Mucosa of gallbladder (tissue), 1 donor: ENCODE results near the gene CDKL5. TPM values are rescaled to one million over a fixed set of nuclear protein-coding genes. Genes with fewer than 3 reads are reported as not detected.
A peak's percentile ranks its signal among the peaks of the same experiment; 100 is the strongest.
"Not testable (repeated sequence)": the region's sequence is repeated elsewhere in the genome, so short reads cannot be mapped to it uniquely, and the experiment has no call there.

ENCODE experiments used
- DNase-seq: peaks from one replicate; pipeline ENCODE4 v3.0.0-alpha.2; 2020; ENCODE audit warnings: low spot score
- total RNA-seq: library from RNA; stranded (reverse); gene quantifications from one replicate; pipeline ENCODE4 v1.2.1, GENCODE V29; 2021
- donor health status: DM: no; HTN: no; CAD: no.

The CDKL5 gene
- total RNA-seq: 12.1 TPM

- DNase-seq: peak; percentile 97
Measured at GRCh38 chrX:18425199-18426003, at the start of gene CDKL5. Gene CDKL5, plus strand, starts transcription at chrX:18425608. Its CDS starts 81,489 bp downstream, at chrX:18507097.

DNA sequence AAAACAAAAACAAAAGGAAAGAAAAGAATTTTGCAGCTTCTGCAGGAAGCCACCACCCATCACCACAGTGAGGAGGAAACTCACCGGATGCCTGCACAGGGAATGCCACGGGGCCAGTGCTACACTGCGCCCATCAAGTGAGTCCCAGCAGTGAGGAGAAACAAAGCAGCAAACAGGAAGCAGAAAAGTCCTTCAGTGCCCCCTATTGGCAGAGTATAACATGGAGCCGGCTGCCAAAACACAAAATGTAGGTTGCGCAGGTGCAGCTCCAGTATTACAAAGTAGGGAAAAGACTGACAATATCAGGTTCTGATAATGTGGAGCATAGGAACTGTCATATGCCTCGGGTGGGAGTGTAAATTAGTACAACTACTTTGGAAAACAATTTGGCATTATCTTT lies 47.6 kb upstream of the CDKL5 start:
- DNase-seq: no peak

- DNase-seq: no peak
Measured at GRCh38 chrX:18389966-18390365, 35.4 kb upstream of the CDKL5 start.

GRCh38 chrX:18390941-18391538 lies 34.4 kb upstream of the CDKL5 start:
- peak; percentile 70 for DNase-seq

- no peak for DNase-seq
Measured at GRCh38 chrX:18394477-18394876, 30.9 kb upstream of the CDKL5 start.

- no peak for DNase-seq
Measured at GRCh38 chrX:18401848-18402213, 23.6 kb upstream of the CDKL5 start.

DNA sequence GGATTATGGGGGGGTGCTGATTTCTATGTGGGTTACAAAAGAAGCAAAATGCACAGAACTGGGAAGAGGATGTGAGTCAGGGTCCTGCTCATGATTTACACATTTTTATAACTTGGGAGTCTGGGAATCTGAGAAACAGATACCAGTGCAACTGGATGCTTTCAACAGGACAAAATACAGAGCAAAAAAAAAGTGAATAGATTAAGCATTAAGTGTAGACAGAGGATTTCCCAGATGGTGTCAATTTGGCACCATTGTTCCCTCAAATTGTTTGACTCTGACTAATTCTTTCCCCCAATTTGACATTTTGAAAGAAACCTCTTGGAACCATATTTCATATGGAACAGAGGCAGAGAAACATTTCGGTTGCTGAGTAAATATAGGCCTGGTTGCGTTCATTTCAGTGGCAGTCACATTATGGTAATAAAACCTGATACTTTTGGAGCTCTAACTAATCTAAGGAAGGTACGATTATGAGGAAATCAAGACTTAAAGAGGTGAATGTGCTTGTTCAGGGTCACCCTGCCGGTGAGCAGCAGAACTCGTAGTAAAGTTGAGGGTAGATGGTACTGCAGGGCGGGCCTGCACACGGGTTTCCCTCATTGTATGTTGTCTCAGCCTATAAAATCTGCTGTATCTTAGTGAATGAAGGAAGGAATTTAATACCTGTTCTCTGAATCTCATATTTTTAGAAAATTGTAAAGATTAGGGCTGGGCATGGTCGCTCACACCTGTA lies 18.7 kb upstream of the CDKL5 start:
- DNase-seq: no peak

GRCh38 chrX:18410038-18410437 lies 15.4 kb upstream of the CDKL5 start:
- DNase-seq: no peak

GRCh38 chrX:18415386-18415785 lies 10.0 kb upstream of the CDKL5 start:
- DNase-seq: no peak

DNA sequence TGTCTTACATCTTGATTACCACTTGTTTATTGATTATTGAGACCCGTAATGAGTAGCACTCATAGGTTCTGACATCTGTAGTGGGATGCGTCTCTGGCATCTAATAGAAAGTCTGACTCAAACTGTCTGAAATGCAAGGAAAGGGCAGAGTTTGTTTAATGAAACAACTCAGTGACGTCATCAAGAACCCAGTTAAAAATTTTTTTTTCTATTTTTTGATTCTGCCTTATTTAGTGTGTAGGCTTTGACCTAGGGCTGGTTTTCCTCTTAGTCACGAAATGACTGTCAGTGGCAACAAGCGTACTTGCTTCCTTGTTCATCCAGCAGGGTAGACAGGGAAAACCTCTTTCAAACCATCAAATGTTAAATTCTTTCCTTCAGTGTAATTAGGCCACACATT lies 3.1 kb upstream of the CDKL5 start:
- DNase-seq: no peak

DNA sequence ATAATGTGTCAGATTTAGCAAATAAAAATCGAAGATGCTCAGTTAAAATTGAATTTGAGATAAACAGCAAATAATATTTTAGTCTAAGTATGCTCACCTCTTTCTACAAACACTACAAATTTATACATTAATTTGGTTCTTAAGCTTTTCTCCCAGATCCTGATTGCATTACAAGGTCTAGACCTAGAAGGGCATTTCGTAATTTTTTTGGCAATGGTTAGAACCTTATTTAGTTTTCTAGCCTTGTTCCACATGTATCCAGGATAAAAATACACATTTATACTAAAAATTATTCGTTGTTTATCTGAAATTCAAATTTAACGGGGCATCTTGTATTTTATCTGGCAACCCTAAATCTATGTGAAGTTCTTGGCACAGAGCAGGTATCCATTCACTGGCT lies 2.5 kb upstream of the CDKL5 start:
- DNase-seq: no peak

- DNase-seq: no peak
Measured at GRCh38 chrX:18424482-18425198, 768 bp upstream of the CDKL5 start.

- no peak for DNase-seq
Measured at GRCh38 chrX:18426004-18426320, 554 bp downstream of the CDKL5 start.

DNA sequence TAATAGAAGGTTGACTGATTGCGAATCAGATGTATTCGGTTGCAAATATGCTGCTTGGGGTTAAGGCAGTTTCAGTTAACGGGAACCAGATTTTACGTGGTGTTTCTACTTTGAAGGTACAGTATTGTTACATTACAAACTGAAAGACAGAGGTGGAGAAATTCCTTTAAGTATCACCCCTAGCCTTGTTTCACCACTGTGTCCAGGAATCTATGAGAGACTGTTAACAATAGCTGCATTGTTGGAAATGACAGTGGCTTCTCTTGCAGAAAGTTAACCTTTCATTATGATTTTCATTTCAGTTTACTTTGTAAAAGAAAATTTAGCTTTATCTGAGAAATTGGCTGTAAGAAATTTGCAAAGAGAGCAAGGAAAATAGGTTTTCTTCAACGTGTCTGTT lies 2.6 kb downstream of the CDKL5 start:
- no peak for DNase-seq

DNA sequence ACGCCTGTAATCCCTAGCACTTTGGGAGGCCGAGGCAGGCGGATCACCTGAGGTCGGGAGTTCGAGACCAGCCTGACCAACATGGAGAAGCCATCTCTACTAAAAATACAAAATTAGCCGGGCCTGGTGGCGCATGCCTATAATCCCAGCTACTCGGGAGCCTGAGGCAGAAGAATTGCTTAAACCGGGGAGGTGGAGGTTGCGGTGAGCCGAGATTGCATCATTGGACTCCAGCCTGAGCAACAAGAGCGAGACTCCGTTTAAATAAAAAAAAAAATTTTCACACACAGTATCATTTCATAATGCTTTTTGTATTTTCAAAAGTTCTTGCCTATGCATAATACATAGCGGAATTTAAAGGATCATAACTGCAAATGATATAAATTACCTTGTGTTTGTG lies 7.9 kb downstream of the CDKL5 start:
- DNase-seq: not testable (repeated sequence)

DNA sequence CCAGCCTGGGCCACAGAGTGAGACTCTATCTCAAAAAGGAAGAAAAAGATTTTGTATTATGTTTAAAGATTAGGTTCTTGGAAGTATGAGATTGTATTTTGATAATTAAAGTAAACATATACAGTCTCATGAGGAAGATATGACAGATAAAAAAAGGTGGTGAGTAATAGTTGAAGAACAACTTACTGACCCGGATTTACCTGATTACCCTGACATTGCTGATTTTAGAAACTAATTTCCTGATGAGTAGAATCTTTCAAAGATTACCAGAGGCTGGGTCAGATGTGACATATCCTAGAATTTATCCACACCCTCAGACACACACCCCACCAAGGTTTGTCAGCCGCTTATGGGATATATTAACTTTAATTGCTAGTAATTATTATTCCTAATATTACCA lies 9.5 kb downstream of the CDKL5 start:
- no peak for DNase-seq

DNA sequence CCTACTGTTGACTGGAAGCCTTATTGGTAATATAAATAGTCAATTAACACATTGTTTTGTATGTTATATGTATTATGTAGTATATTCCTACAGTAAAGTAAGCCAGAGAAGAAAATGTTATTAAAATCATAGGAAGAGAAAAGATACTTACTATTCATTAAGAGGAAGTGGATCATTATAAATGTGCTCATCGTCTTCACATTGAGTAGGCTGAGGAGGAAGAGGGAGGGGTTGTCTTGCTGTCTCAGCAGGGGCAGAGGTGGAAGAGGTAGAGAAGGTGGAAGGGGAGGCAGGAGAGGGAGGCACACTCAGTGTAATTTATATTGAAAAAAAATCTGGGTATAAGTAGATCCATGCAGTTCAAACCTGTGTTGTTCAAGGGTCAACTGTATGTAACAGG lies 10.6 kb downstream of the CDKL5 start:
- no peak for DNase-seq

GRCh38 chrX:18440835-18441234 lies 15.4 kb downstream of the CDKL5 start:
- DNase-seq: no peak

DNA sequence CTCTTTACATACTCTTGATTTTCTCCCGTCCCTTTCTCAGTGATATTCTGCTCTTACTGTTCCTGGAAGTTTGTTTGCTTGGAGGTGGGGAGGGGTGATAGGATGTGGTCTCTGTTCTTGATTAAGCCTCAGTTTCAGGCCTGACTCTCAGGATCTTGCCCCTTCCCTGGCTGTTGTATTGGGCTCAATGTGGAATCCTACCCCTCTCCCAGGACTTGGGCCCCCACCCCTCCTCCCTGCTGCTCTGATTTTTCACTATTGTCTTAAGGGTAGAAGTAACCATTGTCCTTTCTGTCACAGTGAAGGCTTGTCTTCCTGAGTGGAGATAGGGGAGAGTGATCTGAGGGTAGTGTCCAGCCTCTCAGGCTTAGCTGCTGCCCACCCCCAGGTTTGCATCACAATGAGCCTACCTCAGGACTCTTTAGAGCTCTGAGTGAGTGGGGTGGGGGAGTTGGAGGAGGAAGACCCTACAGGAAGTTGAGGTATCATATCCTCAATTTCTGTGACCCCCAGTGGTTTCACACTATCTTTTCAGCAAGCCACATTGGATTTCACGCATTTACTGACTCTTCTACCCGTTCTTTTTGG lies 16.5 kb downstream of the CDKL5 start:
- no peak for DNase-seq

GRCh38 chrX:18448416-18448815 lies 23.0 kb downstream of the CDKL5 start:
- DNase-seq: no peak

DNA sequence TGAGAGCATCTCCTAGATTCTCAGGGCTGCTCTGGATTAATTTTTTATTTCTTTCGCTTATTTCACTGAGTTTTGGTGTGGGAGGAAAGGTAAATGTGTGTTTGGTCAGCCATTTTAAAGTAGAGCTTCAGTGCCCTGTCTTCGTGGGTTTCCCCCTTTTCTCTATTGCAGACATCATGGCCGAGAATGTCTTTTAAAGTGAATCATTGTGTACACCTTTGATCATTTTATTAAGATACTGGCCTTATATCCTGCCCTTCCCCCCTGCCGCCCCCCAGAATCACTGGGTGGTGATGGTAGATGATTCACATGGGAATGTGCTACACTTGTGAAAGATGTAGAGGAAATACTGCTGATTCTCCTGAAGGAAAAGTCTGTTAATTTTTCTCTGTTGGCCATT lies 23.8 kb downstream of the CDKL5 start:
- no peak for DNase-seq

- no peak for DNase-seq
Measured at GRCh38 chrX:18455384-18455783, 30.0 kb downstream of the CDKL5 start.
